ENCODE measurements around the gene IGLL5. TPM values are rescaled to one million over a fixed set of nuclear protein-coding genes. Genes with fewer than 3 reads are reported as not detected.

The IGLL5 gene
- total RNA-seq, 1 donor from 2014 or later: not detected

GRCh38 chr22:22931557-22932270, 44.1 kb downstream of the IGLL5 start:
- H3K27ac Mint-ChIP-seq (ENCODE audit: unreplicated experiment): no peak overlapping the region
- no peak overlapping the region for H3K4me3 Mint-ChIP-seq (ENCODE audit: unreplicated experiment)
- no peak for TF ChIP-seq CTCF (IDR thresholded peaks at IDR 0.05; ENCODE audit: unreplicated experiment)
- H3K9me3 Mint-ChIP-seq (ENCODE audit: unreplicated experiment): no peaks in the 10 kb centered on the region
- H3K27me3 Mint-ChIP-seq (ENCODE audit: unreplicated experiment): peaks cover 11% of the 10 kb centered on the region
- DNase-seq (ENCODE audit: low spot score): no peak
- H3K4me1 Mint-ChIP-seq (ENCODE audit: unreplicated experiment): peaks cover 2% of the 10 kb centered on the region
- H3K36me3 Mint-ChIP-seq (ENCODE audit: low read depth, unreplicated experiment): no peaks in the 10 kb centered on the region

- H3K27ac Mint-ChIP-seq (ENCODE audit: unreplicated experiment): no peak overlapping the region
- peaks cover 11% of the 10 kb centered on the region for H3K27me3 Mint-ChIP-seq (ENCODE audit: unreplicated experiment)
- no peaks in the 10 kb centered on the region for H3K36me3 Mint-ChIP-seq (ENCODE audit: low read depth, unreplicated experiment)
- H3K4me1 Mint-ChIP-seq (ENCODE audit: unreplicated experiment): peaks cover 2% of the 10 kb centered on the region
- H3K9me3 Mint-ChIP-seq (ENCODE audit: unreplicated experiment): no peaks in the 10 kb centered on the region
- no peak for DNase-seq (ENCODE audit: low spot score)
- TF ChIP-seq CTCF (IDR thresholded peaks at IDR 0.05; ENCODE audit: unreplicated experiment): no peak
- H3K4me3 Mint-ChIP-seq (ENCODE audit: unreplicated experiment): no peak overlapping the region
These were observed 44.9 kb downstream of the IGLL5 start for GRCh38 chr22:22932512-22932941.

GRCh38 chr22:22933100-22933806, 45.6 kb downstream of the IGLL5 start:
- H3K27ac Mint-ChIP-seq (ENCODE audit: unreplicated experiment): no peak overlapping the region
- H3K4me1 Mint-ChIP-seq (ENCODE audit: unreplicated experiment): peaks cover 2% of the 10 kb centered on the region
- no peak for DNase-seq (ENCODE audit: low spot score)
- no peaks in the 10 kb centered on the region for H3K36me3 Mint-ChIP-seq (ENCODE audit: low read depth, unreplicated experiment)
- no peaks in the 10 kb centered on the region for H3K9me3 Mint-ChIP-seq (ENCODE audit: unreplicated experiment)
- TF ChIP-seq CTCF (IDR thresholded peaks at IDR 0.05; ENCODE audit: unreplicated experiment): no peak
- H3K4me3 Mint-ChIP-seq (ENCODE audit: unreplicated experiment): no peak overlapping the region
- H3K27me3 Mint-ChIP-seq (ENCODE audit: unreplicated experiment): peaks cover 13% of the 10 kb centered on the region

- H3K4me3 Mint-ChIP-seq (ENCODE audit: unreplicated experiment): no peak overlapping the region
- no peak overlapping the region for H3K27ac Mint-ChIP-seq (ENCODE audit: unreplicated experiment)
- H3K36me3 Mint-ChIP-seq (ENCODE audit: low read depth, unreplicated experiment): no peaks in the 10 kb centered on the region
- TF ChIP-seq CTCF (IDR thresholded peaks at IDR 0.05; ENCODE audit: unreplicated experiment): no peak
- peaks cover 2% of the 10 kb centered on the region for H3K4me1 Mint-ChIP-seq (ENCODE audit: unreplicated experiment)
- H3K27me3 Mint-ChIP-seq (ENCODE audit: unreplicated experiment): peaks cover 9% of the 10 kb centered on the region
- no peaks in the 10 kb centered on the region for H3K9me3 Mint-ChIP-seq (ENCODE audit: unreplicated experiment)
- no peak for DNase-seq (ENCODE audit: low spot score)
These were observed 46.4 kb downstream of the IGLL5 start for GRCh38 chr22:22933807-22934542.

All from endothelial cell (in vitro differentiated cells).